Left renal pelvis (tissue), 4 donors: ENCODE results near the gene USP44. TPM values are rescaled to one million over a fixed set of nuclear protein-coding genes. Genes with fewer than 3 reads are reported as not detected.
A peak's percentile ranks its signal among the peaks of the same experiment; 100 is the strongest.
"Not testable (repeated sequence)": the region's sequence is repeated elsewhere in the genome, so short reads cannot be mapped to it uniquely, and the experiment has no call there.

ENCODE experiments used
- DNase-seq, 4 donors: peaks; one replicate each; pipeline ENCODE4 v3.0.0-alpha.2; 2013; ENCODE audit warnings: low read depth in 4 of 4, low spot score in 3 of 4
- polyA plus RNA-seq, 4 donors: library from polyadenylated mRNA; unstranded; fragments of 120-200 nt; gene quantifications; one replicate each; pipeline ENCODE4 v1.2.1, GENCODE V29; 2013; ENCODE audit not compliant: insufficient read length in 4 of 4

Gene USP44
- polyA plus RNA-seq, 4 donors = 0.10 to 3.4 (median 2.7) TPM

DNA sequence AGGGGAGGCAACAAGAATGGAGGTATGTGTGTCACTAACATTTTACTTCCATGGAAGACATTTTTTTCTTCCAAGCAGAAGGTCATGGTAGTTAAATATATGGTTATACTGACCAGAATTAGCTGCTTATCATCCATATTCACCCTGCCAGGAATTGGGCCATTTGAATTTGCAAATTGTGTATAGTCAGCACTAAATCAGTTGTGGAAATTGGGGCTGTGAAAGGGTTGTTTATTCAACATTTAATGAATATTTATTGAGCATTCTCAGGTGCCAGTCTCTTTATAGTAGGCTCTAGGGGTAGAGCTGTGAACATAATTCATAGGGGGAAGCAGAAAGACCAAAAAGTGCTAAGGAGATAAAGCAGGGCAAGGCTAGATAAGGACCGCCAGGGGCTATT lies 39.3 kb downstream of the USP44 start:
- DNase-seq = no peak

DNA sequence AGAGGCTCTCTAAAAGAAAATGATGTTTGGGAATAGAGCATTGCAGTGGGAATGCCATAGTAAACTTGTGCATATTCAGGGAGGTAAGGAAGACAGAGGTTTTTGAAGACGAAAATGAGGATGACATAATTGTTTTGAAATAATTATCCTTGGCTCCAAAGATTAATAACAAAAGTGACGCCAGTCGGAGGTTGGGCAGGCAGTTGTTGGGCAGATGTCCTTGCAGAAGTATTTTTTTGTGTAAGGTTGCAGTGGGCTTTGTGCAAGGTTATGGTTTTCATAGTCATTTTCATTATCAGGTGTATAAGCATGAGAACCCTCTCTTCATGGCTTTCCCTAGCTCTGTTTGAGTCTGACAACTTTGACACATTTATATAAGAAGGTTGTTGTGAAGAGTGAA lies 42.0 kb downstream of the USP44 start:
- no peak for DNase-seq

DNA sequence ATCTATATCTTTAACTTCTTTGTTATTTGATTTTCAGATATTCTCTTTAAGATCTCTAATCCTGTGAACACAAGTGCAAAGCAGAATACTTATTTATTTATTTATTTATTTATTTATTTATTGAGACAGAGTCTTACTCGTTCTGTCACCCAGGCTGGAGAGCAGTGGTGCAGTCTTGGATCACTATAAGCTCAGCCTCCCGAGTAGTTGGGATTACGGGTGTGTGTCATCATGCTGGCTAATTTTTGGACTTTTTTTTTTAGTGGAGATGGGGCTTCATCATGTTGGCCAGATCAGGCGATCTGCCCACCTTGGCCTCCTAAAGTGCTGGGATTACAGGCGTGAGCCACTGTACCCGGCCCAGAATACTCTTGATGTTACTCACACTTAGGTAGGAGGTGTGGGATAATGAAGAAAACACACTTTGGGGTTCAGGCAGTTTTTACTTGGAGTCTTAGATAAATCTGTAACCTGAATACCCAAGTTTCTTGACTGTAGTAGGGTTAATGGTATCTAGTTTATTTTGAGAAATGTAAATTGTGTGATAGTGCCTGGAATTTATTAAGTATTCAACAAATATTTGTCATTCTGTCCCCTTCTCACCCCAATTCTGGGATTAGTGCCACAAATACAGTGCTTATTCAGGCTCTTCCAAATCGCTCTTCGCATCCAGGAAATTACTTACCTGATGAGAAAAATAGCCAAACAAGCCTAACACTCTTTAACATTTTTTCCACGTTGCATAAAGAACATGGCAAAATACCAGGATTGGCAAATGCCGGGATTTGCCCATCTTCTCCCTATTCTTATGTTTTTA lies 44.4 kb downstream of the USP44 start:
- no peak for DNase-seq

DNA sequence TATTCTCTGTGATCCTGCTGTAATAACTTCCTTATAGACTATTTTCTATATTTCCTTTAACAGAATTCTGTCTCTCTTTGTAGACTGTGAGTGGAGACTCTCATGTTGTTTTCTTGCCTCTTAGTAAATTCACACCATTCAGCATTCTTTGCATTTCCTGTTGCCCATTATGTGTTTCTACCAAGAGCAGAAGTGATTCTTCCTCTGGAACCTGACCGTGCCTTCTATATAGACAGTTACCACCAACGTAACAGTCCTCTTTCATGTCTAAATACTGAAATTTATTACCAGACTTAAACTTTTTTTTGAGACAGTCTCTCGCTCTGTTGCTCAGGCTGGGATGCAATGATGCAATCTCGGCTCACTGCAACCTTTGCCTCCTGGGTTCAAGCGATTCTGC lies 46.2 kb downstream of the USP44 start:
- no peak for DNase-seq

DNA sequence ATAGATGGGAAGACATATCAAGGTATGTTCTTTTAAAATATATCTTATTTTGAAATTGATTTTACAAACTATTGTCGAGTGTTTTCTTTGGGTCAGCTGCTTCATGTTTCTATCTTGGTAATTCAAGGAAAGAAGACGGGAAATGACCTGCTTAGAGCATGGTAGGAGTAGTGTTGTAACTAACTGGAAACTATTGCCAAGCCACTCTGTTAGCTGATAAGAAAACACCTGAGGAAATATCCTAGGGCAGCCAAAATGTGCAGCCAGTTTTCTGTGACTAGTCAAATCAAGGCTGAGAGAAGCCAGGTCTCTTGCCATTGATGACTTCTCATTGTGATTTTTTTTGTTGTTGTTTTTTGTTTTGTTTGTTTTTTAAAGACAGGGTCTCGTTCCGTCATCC lies 47.1 kb downstream of the USP44 start:
- DNase-seq = no peak

DNA sequence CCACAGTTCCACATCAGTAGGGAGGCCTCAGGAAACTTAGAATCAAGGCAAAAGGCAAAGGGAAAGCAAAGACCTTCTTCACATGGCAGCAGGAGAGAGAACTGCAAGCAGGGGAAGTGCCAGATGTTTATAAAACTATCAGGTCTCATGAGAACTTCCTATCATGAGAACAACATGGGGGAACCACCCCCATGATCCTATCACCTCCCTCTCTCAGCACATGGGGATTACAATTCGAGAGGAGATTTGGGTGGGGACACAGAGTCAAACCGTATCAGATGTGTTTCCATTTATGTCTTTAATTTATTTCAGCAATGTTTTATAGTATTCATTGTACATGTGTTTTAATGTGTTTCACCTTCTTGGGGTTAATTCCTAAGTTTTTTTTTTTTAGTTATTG lies 51.5 kb downstream of the USP44 start:
- DNase-seq = no peak

DNA sequence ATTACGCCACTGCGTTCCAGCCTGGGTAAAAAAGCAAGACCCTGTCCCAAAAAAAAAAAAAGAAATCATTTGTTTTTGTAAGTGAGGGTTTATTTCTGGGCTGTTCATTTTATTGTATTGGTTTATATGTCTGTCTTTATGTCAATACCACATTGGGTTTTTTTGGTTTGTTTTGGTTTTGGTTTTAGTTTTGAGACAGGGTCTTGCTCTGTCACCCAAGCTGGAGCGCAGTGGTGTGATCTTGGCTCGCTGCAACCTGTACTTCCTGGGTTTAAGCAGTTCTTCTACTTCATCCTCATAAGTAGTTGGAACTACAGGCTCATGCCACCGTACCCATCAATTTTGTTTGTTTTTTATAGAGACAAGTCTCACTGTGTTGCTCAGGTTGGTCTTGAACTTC lies 52.3 kb downstream of the USP44 start:
- DNase-seq = no peak

DNA sequence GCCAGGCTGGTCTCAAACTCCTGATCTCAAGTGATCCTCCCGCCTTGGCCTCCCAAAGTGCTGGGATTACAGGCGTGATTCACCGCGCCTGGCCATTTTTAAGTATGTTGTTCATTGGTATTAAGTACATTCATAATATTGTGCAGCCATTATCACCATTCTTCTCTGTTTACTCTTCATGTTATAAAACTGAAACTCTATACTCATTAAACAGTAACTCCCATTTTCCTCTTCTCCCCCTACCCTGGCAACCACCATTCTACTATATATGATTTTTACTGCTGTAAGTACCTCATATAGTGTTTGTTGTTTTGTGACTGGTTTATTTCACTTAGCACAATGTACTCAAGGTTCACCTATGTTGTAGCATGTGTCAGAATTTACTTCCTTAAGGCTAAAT lies 54.2 kb downstream of the USP44 start:
- DNase-seq = no peak

DNA sequence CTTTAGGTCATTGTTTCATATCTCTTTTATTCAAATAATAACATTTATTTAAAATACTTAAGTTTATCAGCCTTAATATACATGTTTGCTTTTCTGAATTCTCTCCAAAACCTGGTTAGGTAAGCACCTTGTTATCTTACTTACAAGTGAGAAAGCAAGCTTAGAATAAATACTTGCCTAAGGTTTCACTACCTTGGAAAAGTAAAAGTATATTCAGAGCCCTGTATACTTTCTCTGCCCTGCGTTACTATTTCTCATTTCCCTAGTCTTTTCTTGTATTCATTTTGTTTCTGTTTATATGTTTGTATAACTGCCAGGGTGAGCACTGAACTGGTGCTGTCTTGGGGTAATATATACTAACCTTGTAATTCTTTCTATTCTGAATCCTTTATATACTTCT lies 55.8 kb downstream of the USP44 start:
- no peak for DNase-seq

DNA sequence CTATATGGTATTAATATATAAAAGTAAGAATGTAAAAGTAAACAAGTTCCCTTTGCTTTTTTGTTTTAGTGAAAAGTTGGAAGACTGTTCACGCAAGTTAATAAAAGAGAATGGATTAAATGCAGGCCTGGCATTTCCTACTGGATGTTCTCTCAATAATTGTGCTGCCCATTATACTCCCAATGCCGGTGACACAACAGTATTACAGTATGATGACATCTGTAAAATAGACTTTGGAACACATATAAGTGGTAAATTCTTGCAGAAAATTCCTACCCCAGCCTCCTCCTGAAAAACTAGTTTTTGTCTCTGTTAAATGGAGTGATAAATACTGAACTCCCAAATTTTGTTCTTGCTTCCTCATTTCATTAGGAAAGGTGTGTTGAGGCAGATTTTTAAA lies 56.4 kb downstream of the USP44 start:
- DNase-seq = no peak

DNA sequence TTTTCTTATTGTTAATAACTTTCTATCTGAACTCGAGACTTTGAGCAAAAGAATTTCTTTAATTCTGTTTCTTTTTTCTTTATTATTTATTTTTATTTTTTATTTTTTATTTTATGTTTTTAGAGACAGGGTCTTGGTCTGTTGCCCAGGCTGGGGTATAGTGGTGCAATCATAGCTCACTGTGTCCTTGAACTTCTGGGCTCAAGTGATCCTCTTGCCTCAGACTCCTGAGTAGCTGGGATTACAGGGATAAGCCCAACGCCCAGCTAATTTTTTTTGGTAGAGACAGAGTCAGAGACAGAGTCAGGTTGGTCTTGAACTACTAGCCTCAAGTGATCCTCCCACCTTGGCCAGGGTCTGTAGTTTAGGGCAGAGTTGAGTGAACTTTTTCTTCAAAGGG lies 58.8 kb downstream of the USP44 start:
- no peak for DNase-seq

DNA sequence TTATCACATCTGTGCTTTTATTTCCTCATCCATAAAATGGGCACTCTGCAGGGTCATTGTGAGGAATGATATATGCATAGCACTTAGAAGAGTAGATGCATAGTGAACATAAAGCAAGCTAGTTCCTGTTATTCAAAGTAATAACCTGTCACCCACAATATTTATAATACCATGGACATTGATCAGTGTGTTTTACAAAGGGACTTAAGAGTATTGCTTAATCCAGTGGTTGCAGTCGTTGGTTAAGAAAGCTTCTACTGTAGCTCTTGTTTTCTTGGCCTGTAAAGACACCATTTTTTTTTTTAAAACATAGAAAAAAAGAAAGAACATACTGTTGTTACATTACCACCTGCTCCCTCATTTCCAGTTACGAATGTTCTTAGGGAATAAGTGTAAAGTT lies 64.3 kb downstream of the USP44 start:
- no peak for DNase-seq

DNA sequence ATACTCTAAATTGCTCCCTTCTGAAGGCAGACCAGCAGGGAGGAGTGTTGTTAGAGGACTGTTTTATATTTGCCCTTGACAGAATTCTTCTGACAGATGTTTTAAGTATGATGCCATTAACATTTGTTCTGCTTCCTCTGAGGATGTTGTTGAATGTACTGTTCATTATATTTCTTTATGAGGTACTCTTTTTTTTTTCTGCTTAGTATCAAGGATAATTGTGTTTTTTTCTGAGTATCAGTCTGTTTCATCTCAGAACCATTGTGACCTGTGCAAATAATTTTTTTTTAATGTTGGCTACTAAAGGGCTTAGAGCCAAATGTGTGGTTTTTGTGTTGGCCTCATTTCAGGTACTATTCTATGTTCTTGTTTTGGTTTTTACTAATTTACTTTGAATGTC lies 66.8 kb downstream of the USP44 start:
- no peak for DNase-seq

DNA sequence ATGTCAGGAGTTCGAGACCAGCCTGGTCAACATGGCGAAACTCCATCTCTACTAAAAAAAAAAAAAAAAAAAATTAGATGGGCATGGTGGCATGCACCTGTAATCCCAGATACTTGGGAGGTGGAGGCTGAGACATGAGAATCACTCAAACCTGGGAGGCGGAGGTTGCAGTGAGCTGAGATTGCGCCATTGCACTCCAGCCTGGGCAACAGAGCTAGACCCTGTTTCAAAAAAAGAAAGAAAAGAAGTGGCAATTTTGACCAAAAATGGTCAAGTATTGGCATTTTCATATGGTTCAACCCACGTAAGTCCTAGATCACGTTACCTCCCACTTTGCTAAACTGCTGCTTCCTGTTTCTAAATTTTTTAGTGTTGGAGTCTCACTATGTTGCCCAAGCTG lies 68.7 kb downstream of the USP44 start:
- DNase-seq = not testable (repeated sequence)

DNA sequence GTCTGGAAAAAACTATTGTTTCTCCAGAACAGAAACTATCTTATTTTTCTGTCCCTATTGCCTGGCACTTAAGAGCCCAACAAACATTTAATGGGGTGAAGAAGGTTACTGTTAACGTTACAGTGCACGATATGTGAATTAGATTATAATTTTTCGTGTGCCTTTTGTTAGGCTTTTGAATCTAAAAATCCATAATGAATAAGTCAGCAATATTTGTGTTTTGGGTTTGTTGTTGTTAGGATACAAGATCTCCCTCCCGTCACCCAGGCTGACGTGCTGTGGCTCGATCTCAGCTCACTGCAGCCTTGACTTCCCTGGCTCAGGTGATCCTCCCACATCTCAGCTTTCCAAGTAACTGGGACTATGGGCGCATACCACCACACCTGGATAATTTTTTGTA lies 69.4 kb downstream of the USP44 start:
- DNase-seq = no peak

DNA sequence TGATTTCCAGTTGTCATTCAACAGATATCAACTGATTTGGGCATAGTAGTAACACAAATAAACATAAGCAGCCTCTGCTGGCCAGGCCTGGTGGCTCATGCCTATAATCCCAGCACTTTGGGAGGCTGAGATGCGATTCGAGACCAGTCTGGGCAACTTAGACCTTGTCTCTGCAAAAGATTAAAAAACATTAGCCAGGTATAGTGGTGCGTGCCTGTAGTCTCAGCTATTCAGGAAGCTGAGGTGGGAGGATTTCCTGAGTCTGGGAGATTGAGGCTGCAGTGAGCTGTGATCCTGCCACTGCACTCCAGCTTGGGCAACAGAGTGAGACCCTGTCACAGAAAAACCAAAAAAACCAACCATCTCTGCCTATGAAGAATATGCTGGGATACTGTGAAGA lies 70.2 kb downstream of the USP44 start:
- DNase-seq = no peak

DNA sequence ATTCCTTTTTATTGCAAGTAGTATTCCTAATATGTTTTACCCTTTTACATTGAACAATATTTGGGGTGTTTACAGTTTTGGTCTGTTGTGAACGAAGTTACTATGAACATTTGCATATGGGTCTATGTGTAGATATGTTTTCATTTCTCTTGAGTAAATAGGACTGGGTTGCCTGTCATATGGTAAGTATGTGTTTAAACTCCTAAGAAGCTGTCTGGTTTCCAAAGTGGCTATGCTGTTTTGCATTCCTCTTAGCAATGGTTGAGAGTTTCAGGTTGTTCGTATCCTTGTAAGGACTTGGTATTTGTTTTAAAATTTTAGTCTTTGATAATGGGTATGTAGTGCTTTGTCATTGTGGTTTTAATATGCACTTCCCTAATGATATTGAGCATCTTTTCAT lies 71.0 kb downstream of the USP44 start:
- no peak for DNase-seq

DNA sequence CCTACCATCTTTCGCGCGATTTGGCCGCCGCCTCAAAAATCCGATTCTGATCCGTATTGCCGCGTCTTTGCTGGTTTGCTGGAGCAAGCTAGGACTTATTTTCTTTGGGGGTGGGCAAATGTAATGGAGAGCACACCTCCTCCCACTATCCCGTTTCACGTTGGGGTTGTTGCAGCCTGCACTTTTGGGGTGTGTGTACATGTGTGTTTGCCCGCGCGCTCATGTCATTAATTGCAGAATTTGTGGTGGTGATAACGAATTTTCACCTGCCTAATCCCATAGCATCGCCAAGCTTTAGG lies 76.7 kb downstream of the USP44 start:
- no peak for DNase-seq

DNA sequence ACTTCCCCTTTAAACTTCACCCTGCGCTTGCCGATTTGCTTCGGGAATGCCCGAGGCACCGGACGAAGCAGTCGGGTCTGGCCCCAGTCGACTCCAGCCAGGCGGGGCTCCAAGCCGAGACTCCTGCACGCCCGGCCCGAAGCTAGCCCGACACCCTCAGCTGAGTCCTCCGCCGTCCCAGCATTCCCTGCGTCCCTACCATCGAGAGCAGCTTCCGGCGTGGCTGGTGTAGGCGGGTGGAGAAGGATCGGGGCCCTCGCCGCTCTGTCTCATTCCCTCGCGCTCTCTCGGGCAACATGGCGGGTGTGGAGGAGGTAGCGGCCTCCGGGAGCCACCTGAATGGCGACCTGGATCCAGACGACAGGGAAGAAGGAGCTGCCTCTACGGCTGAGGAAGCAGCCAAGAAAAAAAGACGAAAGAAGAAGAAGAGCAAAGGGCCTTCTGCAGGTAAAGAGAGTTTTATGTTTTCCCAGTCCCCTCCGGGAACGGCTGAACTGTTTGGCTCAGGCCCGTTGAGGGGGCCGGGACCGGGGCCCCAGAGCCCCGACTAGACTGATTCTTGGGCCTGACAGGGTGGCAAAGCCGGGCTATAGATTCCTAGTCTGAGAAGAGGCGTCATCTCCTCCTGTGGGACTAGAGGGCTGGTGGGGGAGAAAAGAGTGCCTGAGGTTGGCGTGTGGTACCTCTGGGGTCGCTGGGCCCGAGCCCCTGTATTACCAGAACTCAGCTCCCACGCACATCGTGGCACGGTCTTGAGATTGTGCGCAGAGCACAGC lies 77.2 kb downstream of the USP44 start, which contains the start of gene METAP2:
Gene METAP2, plus strand, starts transcription at position 269 of the 776 bp plus-strand sequence. Its CDS starts 28 bp downstream, at position 297.
- peak; percentile 81 to 92 (median 88) for DNase-seq

DNA sequence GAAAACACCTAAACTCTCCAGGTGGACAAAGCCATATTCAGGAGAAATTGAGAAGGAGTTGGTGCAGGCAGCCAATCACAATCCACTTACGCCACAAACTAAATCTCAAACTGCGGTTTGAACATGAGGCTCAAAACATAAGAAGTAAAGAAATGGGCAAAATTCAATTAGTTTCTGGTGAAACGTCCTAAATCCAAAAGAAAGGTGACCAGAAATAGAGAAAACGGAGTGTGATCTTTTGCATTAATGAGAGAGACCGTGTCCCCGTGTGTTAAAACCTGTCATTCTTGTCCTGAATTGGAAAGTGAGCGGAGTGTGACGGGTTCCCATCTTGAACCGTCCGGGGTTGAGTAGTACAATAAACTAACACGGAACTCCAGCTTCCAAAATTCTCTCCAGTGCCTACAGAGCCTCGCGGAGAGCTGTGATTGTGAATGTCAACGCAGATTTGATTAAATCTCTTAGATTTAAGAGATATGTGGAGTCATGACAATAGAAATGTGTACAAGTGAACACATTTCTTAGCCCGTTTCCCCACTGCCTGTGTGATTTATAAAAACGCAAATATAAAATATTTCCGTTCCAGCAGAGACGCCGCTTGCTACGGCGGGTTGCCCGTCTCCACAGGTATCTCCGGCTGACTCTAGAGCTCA lies 77.9 kb downstream of the USP44 start:
- DNase-seq = peak; percentile 44 to 55 (median 52)

DNA sequence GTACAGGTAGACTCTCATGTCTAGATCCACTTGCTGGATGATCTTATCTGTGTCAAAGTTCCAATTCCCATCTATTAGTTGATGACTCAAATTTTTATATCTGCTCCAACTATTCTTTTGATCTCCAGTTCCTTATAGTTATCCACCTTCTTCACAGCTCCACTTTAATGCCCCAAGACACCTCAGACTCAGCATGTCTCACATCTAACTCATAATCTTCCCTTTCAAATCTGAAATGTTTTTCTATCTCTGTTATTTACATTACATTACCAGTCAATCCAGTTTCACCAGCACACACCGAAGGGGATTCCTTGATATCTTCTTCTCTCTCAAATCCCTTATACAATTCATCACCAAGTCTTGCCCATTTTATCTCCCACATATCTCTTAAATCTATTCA lies 81.0 kb downstream of the USP44 start:
- no peak for DNase-seq
